GM10266 (cell line): ENCODE data around the gene HAND2.

Experiments used
- DNase-seq: peaks from one replicate; pipeline ENCODE4 v3.0.0; 2012; ENCODE audit errors: extremely low spot score
- CTCF ChIP-seq: IDR thresholded peaks from 2 replicates; pipeline ENCODE4 v1.5.1; 2012; ENCODE audit warnings: mild to moderate bottlenecking, low read depth; ENCODE audit not compliant: control insufficient read depth, insufficient read depth; ENCODE audit errors: missing control alignments

Gene HAND2

GRCh38 chr4:173489514-173489913 is 40.5 kb downstream of the HAND2 start:
- no peak for DNase-seq
- no peak for TF ChIP-seq CTCF

GRCh38 chr4:173488656-173489055 is 41.4 kb downstream of the HAND2 start:
- DNase-seq: no peak
- no peak for TF ChIP-seq CTCF

GRCh38 chr4:173488074-173488473 is 42.0 kb downstream of the HAND2 start:
- no peak for DNase-seq
- TF ChIP-seq CTCF: no peak

- no peak for TF ChIP-seq CTCF
- no peak for DNase-seq
These were observed 43.2 kb downstream of the HAND2 start for GRCh38 chr4:173486714-173487392.

- no peak for TF ChIP-seq CTCF
- DNase-seq: no peak
These were observed 44.9 kb downstream of the HAND2 start for GRCh38 chr4:173485164-173485563.

GRCh38 chr4:173482330-173482931 is 47.6 kb downstream of the HAND2 start:
- no peak for TF ChIP-seq CTCF
- DNase-seq: no peak

- no peak for TF ChIP-seq CTCF
- no peak for DNase-seq
These were observed 51.1 kb downstream of the HAND2 start for GRCh38 chr4:173478913-173479283.
